ENCODE results near the gene MEGF10.
"Not testable (repeated sequence)": the region's sequence is repeated elsewhere in the genome, so short reads cannot be mapped to it uniquely, and the experiment has no call there.

Gene MEGF10

GRCh38 chr5:127290019-127290945 is at the start of gene MEGF10:
TSS of gene MEGF10 (plus strand) at chr5:127290796. CDS start at chr5:127331309, 40,513 bp downstream.
- no peak for DNase-seq (ENCODE audit: low read depth, low spot score)

DNA sequence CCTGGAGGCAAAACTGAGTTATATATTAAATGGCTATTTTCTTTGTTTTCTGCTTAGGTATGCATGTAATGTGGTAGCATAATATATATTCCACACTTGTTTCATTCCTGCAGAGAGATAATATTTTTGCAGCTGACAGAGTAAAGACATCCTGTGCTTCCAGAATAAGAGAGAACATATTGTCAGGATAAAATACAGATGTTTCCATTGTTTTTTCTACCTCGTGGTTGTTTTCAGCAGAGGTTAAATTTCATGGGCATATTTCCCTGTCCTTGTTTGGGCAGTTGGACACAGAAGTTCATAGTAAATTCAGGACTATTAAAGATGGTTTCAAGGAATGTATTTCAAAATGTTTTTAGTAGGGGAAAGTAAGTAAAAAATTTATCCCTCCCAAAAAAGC is 47.6 kb upstream of the MEGF10 start:
- no peak for DNase-seq (ENCODE audit: low read depth, low spot score)

DNA sequence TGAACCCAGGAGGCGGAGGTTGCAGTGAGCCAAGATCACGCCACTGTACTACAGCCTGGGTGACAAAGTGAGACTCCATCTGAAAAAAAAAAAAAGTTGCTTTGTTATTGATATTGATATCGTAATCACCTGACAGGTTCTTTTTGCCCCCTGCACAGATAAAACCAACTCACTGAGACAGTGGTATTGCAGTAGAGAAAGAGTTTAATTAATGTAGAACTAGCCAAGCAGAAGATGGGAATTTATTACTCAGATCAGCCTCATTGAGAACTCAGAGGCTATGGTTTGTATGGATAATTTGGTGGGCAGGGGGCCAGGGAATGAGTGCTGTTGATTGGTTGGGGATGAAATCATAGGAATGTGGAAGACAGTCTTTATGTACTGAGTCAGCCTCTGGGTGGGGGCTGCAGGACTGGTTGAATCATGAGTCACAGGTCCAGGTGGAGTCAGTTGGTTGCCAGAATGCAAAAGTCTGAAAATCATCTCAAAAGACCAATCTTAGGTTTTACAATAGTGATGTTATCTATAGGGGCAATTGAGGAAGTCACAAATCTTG is 35.8 kb upstream of the MEGF10 start:
- no peak for DNase-seq (ENCODE audit: low read depth, low spot score)

DNA sequence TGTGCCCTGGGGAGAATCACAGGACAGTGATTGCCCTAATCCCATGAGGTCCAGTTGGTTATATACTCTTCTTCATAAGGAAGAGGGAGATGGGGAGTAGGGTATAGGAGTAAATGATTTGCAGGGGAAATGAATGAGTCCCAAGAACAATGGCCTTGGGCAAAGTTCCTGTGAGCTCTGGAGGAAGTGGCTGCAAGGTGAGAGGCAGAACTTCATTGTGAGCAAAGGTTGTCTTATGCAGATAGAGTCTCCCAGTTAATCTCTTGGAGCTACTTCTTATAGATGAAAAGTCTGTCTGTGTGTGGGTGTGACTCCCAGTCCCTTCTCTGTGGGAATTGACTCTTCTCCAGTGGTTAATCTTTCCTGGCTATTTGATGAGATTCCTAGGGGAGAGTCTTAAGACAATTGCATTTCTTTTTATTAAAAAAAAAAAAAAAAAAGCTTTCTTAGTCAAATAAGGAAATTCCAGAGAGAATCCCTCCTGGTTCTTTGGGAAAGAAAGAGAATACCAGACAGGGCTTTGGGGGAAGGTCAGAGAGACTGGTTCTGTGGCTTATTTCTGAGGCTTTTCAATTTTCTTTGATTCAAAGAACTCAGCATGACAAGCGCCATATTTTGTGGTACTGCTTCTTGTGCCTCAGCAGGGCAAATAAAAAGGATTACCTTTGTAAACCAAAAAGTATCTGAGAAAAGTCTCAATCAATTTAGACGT is 33.6 kb upstream of the MEGF10 start:
- no peak for DNase-seq (ENCODE audit: low read depth, low spot score)

DNA sequence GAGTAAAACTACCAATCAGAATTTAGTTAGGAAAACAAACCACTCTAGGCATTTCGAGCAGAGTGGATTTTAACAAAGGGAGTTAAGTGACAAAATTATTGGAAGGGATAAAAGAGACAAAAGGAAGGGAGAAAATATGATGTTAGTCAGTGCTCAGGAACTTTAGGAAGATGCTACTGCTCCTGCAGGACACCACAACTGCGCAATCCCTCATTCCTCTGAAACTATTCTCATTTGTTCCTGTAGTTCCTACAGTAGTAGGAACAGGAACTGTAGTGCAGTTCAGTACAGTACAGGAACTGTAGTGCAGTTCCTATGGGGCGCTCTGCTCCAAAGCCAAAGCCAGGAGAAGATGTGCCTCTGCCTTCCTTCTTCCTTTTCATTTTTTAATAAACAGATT is 29.9 kb upstream of the MEGF10 start:
- no peak for DNase-seq (ENCODE audit: low read depth, low spot score)

DNA sequence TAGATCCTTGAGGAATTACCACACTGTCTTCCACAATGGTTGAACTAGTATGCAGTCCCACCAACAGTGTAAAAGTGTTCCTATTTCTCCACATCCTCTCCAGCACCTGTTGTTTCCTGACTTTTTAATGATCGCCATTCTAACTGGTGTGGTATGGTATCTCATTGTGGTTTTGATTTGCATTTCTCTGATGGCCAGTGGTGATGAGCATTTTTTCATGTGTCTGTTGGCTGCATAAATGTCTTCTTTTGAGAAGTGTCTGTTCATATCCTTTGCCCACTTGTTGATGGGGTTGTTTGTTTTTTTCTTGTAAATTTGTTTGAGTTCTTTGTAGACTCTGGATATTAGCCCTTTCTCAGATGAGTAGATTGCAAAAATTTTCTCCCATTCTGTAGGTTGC is 25.1 kb upstream of the MEGF10 start:
- not testable (repeated sequence) for DNase-seq (ENCODE audit: low read depth, low spot score)

DNA sequence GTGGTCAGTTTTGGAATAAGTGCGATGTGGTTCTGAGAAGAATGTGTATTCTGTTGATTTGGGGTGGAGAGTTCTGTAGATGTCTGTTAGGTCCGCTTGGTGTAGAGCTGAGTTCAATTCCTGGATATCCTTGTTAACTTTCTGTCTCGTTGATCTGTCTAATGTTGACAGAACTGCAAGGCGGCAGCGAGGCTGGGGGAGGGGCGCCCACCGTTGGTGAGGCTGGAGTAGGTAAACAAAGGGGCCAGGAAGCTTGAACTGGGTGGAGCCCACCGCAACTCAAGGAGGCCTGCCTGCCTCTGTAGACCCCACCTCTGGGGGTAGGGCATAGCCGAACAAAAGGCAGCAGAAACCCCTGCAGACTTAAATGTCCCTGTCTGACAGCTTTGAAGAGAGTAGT is 22.3 kb upstream of the MEGF10 start:
- DNase-seq (ENCODE audit: low read depth, low spot score): not testable (repeated sequence)

DNA sequence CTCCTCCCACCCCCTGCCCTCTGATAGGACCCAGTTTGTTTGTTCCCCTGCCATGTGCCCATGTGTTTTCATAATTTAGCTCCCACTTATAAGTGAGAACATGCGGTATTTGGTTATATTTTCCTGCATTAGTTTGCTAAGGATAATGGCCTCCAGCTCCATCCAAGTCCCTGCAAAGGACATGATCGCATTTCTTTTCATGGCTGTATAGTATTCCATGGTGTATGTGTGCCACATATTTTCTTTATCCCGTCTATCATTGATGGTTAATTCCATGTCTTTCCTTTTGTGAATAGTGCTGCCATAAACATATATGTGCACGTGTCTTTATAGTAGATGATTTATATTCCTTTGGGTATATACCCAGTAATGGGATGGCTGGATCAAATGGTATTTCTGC is 19.9 kb upstream of the MEGF10 start:
- not testable (repeated sequence) for DNase-seq (ENCODE audit: low read depth, low spot score)

DNA sequence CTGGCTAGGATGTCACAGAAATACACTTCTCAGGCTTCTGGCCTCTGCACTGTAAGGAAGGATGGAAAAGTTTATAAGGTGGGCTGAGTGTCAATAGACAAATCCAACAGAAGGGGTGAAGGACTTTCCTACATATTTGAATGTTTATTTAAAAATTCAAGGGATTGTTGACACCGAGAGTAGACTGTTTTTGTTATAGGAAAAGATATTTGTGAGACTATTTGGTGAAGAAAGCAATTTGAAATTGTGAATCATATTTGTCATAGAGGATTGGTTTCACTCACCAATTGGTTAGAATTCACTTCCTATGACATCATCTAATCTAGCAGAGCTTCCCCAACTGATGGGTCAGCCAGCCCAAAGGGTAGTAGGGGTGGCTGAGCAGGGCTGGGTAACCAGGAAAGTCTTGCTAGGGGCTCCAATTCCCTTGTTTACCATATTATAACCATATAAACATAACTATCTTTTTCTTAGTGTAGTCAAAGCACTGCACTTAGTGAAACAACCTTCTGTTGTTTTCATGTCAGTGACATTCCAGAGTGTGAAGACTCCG is 14.9 kb upstream of the MEGF10 start:
- no peak for DNase-seq (ENCODE audit: low read depth, low spot score)

GRCh38 chr5:127280491-127281220 is 9.9 kb upstream of the MEGF10 start:
- no peak for DNase-seq (ENCODE audit: low read depth, low spot score)

GRCh38 chr5:127281609-127282008 is 9.0 kb upstream of the MEGF10 start:
- no peak for DNase-seq (ENCODE audit: low read depth, low spot score)

DNA sequence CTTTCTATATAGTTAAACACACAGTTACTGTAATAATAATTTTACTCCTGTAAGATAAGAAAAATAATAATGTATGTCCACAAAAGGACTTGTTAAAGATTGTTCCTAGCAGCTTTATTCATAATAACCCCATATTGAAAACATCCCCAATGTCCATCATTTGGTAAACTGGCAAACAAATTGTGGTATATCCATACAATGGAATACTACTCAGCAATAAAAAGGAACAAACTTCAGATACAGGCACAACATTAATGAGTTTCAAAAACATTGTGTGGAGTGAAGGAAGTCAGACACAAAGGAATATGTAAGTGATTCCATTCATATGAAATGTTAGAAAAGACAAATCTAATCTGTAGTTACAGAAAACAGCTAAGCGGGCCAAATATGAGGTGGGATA is 1.9 kb upstream of the MEGF10 start:
- no peak for DNase-seq (ENCODE audit: low read depth, low spot score)

GRCh38 chr5:127290946-127291693 is 524 bp downstream of the MEGF10 start:
- no peak for DNase-seq (ENCODE audit: low read depth, low spot score)

DNA sequence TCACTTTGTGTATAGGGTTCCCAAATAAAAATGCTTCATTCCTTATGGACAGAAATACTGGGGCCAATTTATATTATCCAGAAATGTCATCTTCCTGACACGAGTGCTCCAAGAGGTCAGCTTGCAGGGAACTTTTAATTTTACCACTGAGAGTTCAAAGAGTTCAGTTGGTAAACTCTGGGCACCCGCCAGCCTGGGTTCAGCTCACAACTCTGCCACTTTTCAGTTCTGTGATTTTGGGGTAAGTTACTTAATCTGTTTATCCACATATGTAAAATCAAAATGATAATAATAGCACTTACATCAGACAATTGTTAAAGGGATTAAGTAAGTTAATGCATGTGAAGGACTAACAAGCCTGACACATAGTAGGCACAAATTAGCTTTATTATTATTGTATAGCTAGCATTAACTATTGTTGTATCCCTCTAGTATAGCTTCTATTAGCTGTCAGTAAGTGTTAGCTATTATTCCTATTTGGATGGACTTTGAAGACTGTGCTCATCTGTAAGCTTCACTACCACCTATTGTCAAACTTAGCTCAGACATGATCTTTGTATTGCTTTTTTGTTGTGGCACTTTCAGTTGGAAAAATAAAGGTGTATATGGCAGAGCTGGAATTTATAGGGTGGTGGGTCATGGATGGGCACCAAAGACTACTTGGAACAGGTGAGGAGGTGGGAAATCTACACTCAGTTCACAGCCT is 1.6 kb downstream of the MEGF10 start:
- no peak for DNase-seq (ENCODE audit: low read depth, low spot score)

DNA sequence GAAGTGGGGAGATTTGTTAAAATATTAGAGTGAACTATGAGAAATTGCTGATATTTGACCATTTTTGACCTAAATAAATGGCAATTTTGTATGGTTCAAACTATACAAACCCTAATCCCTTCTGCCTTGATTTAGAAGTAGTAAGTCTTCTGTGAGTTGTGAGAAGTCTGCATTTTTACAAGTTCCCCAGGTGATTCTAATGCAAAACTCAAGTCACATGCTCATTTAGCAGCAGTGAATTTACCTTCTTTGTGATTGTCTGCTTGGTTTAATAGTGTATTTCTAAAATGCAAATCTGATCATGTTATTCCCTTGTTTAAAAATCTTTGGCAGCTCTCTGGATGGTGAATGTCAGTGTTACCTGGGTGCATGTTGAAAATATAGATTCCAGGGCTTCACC is 2.8 kb downstream of the MEGF10 start:
- no peak for DNase-seq (ENCODE audit: low read depth, low spot score)

DNA sequence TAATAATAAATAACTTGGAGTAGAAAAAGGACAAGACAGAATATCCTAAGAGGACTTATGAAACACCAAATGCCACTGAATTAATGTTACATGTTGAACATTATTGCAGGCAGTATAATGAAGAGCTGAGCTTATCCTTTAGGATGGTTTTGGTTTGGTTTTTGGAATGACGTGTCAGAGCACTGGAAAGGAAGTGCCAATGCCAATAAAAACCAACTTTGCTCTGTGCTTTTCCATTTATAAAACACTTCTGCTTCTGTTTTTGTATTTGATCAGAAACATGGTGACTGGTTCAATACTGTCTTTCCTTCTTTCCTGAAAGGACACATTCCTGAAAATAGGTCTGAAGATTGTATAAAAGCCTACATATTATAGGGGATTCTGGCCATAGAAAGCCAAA is 4.2 kb downstream of the MEGF10 start:
- DNase-seq (ENCODE audit: low read depth, low spot score): no peak

DNA sequence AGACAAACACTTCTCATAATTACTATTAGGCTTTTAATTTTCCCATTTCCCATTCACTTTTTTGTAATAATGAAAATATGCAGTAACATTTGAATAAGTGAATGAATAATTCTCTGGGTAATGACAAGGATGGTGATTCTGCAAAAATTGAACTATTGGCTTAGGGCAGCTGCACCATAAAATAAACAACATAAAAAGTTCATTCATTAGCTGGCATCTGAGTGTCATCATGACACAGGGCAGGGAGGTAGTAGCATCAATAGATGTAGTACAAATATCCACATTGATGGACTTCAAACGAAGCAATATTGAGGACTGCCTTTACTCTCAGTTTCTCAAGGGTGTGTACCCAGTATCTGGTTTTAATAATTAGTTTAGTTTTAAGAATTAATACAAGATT is 4.9 kb downstream of the MEGF10 start:
- DNase-seq (ENCODE audit: low read depth, low spot score): no peak

GRCh38 chr5:127296321-127296720 is 5.7 kb downstream of the MEGF10 start:
- no peak for DNase-seq (ENCODE audit: low read depth, low spot score)

DNA sequence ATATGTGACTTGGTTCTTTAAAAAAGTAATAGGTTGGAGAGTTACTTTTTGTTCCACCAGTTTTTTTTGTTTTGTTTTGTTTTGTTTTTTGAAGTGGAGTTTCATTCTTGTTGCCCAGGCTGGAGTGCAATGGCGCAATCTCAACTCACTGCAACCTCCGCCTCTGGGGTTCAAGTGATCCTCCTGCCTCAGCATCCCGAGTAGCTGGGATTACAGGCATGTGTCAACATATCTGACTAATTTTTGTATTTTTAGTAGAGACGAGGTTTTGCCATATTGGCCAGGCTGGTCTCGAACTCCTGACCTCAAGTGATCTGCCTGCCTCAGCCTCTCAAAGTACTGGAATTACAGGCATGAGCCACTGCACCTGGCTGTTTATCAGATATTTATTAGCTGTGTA is 6.3 kb downstream of the MEGF10 start:
- not testable (repeated sequence) for DNase-seq (ENCODE audit: low read depth, low spot score)

DNA sequence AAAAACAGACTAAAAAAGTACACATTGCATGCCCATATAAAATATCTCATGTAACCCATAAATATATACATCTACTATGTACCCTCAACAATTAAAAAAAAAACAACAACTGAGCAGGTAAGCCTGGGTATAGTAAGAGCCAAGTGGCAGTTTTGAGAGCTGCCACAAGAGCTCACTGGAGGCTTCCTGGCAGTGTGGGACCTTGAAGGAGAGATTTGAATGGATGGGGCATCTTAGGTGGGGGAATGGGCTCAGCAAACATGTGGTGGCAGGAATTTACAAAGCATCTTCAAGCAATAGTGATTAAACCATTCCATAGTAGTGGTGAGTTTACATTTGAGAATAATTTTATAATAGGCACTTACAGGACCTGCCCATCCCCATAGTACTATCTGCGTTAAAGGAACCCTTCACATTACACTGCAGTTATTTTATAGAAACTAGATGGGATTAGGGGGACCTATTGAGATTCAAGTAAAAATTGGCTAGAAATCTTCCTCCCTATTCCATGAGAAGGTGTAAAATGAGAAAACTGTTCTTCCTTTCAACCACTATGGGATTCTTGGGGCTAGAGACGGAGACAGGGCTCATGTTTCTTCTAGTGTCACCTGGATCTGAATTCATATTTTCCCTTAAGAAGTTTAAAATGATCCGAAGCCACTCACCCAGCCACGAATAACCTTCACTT is 6.9 kb downstream of the MEGF10 start:
- no peak for DNase-seq (ENCODE audit: low read depth, low spot score)
